HepG2 (cell line): ENCODE measurements around the gene GTF2F1. TPM values are rescaled to one million over a fixed set of nuclear protein-coding genes. Genes with fewer than 3 reads are reported as not detected.
A peak's percentile ranks its signal among the peaks of the same experiment; 100 is the strongest.

Source experiments
- ATF1 ChIP-seq: IDR thresholded peaks from 2 replicates; pipeline ENCODE4 v1.6.1; 2016; ENCODE audit warnings: mild to moderate bottlenecking, control low read depth
- ATF7 ChIP-seq, 2 experiments: fragments of 450-650 bp in 1 of 2; sonication (generic) in 1 of 2; formaldehyde crosslinking in 1 of 2; IDR thresholded peaks; 2 replicates each; pipeline versions ENCODE4 v1.4.0 to v1.6.1; 2016 to 2020; ENCODE audit warnings: antibody characterized with exemption in 1 of 2, mild to moderate bottlenecking in 1 of 2, missing genetic modification reagents in 1 of 2
- CEBPB ChIP-seq: IDR thresholded peaks from 2 replicates; pipeline ENCODE4 v1.6.1; 2011; ENCODE audit warnings: low read depth, low read length, improper control_type of control experiment, borderline replicate concordance
- CHCHD3 ChIP-seq: sonication (generic); formaldehyde crosslinking; IDR thresholded peaks from 2 replicates; pipeline ENCODE4 v1.8.0; 2022; ENCODE audit warnings: mild to moderate bottlenecking, missing genetic modification reagents, moderate library complexity
- DMTF1 ChIP-seq: sonication (generic); formaldehyde crosslinking; IDR thresholded peaks from 2 replicates; pipeline ENCODE4 v1.4.0; 2020; ENCODE audit warnings: mild to moderate bottlenecking, missing genetic modification reagents
- FOXP4 ChIP-seq: sonication (generic); formaldehyde crosslinking; IDR thresholded peaks from 2 replicates; pipeline ENCODE4 v1.4.0; 2020; ENCODE audit warnings: missing genetic modification reagents
- FUBP1 ChIP-seq: sonication (generic); formaldehyde crosslinking; IDR thresholded peaks from 2 replicates; pipeline ENCODE4 v1.5.1; 2020; ENCODE audit warnings: missing genetic modification reagents, mild to moderate bottlenecking, borderline replicate concordance
- LRRFIP1 ChIP-seq: sonication (generic); formaldehyde crosslinking; conservative IDR thresholded peaks from 2 replicates; pipeline ENCODE4 v1.4.0; 2020; ENCODE audit warnings: missing genetic modification reagents
- NR2F6 ChIP-seq, 2 experiments: IDR thresholded peaks; 2 replicates each; pipeline ENCODE4 v1.6.1; 2016; ENCODE audit warnings: antibody characterized with exemption in 1 of 2, mild to moderate bottlenecking in 1 of 2
- RNF219 ChIP-seq: sonication (generic); formaldehyde crosslinking; IDR thresholded peaks from 2 replicates; pipeline ENCODE4 v1.5.0; 2020; ENCODE audit warnings: mild to moderate bottlenecking, missing genetic modification reagents
- SMC3 ChIP-seq: IDR thresholded peaks from 2 replicates; pipeline ENCODE4 v1.6.1; 2011; ENCODE audit warnings: low read length, improper control_type of control experiment
- SNRNP70 ChIP-seq: fragments of 200-400 bp; formaldehyde crosslinking; IDR thresholded peaks from 2 replicates; pipeline ENCODE4 v1.6.1; 2017; ENCODE audit warnings: mild to moderate bottlenecking, low read depth, low read length, moderate library complexity
- TAF15 ChIP-seq: fragments of 200-400 bp; formaldehyde crosslinking; IDR thresholded peaks from one replicate; pipeline ENCODE4 v1.6.1; 2018; ENCODE audit warnings: mild to moderate bottlenecking, low read depth, low read length; ENCODE audit not compliant: poor library complexity, severe bottlenecking
- ZFP90 ChIP-seq: sonication (generic); formaldehyde crosslinking; IDR thresholded peaks from 2 replicates; pipeline ENCODE4 v1.8.0; 2022; ENCODE audit warnings: missing genetic modification reagents, mild to moderate bottlenecking, inconsistent platforms, borderline replicate concordance
- ZMYM2 ChIP-seq: sonication (generic); formaldehyde crosslinking; IDR thresholded peaks from 2 replicates; pipeline ENCODE4 v1.8.0; 2022; ENCODE audit warnings: mild to moderate bottlenecking, missing genetic modification reagents
- ZNF235 ChIP-seq: sonication (generic); formaldehyde crosslinking; IDR thresholded peaks from 2 replicates; pipeline ENCODE4 v1.8.1; 2023; ENCODE audit warnings: mild to moderate bottlenecking, missing genetic modification reagents, borderline replicate concordance
- ZNF3 ChIP-seq: IDR thresholded peaks from 2 replicates; pipeline ENCODE4 v1.7.0; 2017; ENCODE audit warnings: inconsistent platforms
- polyA plus RNA-seq, 8 experiments: library from polyadenylated mRNA; depleted of rRNA in 3 of 8; stranded (reverse) in 7 of 8; unstranded in 1 of 8; fragments of >200 nt; fragmentation: Illumina TruSeq in 4 of 8; extraction: Trizol in 4 of 8; gene quantifications; 2 replicates each; pipeline versions ENCODE4 v1.2.1 to v1.2.3, GENCODE V29; 2011 to 2016; ENCODE audit warnings: low read depth in 4 of 8, missing spikeins in 1 of 8, mixed read lengths in 1 of 8; ENCODE audit not compliant: insufficient read depth in 1 of 8
- total RNA-seq, 5 experiments: library from RNA; depleted of rRNA; stranded (reverse); fragments of >200 nt; fragmentation: Illumina TruSeq; extraction: Trizol; gene quantifications; 2 replicates each; pipeline ENCODE4 v1.2.3, GENCODE V29; 2016; ENCODE audit warnings: low read depth in 1 of 5

Gene GTF2F1
- total and polyA plus RNA-seq, 2 of the 13 experiments (the other 11 are each of a cell fraction or from before 2014, with no cell fraction given), result 27.8 to 34.1 TPM

GRCh38 chr19:6424939-6425731, 32.2 kb upstream of the GTF2F1 start (continued):
- TF ChIP-seq CEBPB (no peak), RNF219 (CRISPR knock-in tag) (no peak), LRRFIP1 (CRISPR knock-in tag) (no peak), NR2F6 (IDR thresholded peaks at IDR 0.05) (no peak), NR2F6 (CRISPR knock-in tag; IDR thresholded peaks at IDR 0.05) (no peak), SNRNP70 (no peak), TAF15 (no peak), ZNF235 (CRISPR knock-in tag) (no peak), FUBP1 (CRISPR knock-in tag) (no peak), SMC3 (no peak), ZMYM2 (CRISPR knock-in tag) (peak; percentile 31; the same call in 1 of the 2 replicates), DMTF1 (CRISPR knock-in tag) (no peak), ZFP90 (CRISPR knock-in tag) (peak; percentile 36; the same call in 1 of the 2 replicates), CHCHD3 (no peak), ATF1 (CRISPR knock-in tag) (peak; percentile 89), ZNF3 (CRISPR knock-in tag) (no peak), ATF7 (IDR thresholded peaks at IDR 0.05) (no peak), ATF7 (CRISPR knock-in tag; IDR thresholded peaks at IDR 0.05) (no peak), FOXP4 (CRISPR knock-in tag) (0 out of 2 replicates have a peak, but pooled peaks have one; percentile 11)
